Measurements from ENCODE around the gene CNNM4.

CNNM4 gene

DNA sequence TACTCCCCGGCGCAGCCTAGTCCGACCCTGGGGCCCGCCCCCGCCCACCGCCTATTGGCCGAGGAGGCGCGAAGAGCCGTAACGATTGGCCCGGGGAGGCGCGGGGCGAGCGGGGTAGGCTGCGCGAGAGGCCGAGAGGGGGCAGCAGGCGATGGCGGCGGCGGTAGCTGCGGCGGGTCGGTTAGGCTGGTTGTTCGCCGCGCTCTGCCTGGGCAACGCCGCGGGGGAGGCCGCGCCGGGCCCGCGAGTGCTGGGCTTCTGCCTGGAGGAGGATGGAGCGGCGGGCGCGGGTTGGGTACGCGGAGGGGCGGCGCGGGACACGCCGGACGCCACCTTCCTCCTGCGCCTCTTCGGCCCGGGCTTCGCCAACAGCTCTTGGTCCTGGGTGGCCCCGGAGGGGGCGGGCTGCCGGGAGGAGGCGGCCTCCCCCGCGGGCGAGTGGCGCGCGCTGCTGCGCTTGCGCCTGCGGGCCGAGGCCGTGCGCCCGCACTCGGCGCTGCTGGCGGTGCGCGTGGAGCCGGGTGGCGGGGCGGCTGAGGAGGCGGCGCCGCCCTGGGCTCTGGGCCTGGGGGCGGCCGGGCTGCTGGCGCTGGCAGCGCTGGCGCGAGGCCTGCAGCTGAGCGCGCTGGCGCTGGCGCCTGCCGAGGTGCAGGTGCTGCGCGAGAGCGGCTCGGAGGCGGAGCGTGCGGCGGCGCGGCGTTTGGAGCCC is 55.6 kb downstream of the CNNM4 start, which contains the start of gene CNNM3:
TSS of gene CNNM3 (plus strand) at position 142 of the 709 bp plus-strand sequence. CDS start at position 152, 10 bp downstream.
- peak; percentile 92 for DNase-seq

GRCh38 chr2:96816836-96817702 is 56.4 kb downstream of the CNNM4 start:
- no peak for DNase-seq

DNA sequence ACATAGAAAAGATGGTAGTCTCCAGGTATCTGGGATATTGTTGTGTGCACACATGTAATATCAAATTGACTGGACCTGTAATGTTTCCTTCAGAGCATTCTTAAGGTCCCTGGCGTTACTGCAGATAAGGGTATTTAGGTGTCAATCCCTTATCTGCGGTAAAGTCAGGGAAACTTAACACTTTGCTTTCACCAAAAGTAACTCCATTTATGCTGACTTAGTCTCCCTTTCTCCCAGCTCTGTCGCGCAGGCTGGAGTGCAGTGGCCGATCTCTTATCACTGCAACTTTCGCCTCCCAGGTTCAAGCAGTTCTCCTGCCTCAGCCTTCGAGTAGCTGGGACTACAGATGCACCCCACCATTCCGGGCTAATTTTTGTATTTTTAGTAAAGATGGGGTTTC is 57.2 kb downstream of the CNNM4 start:
- DNase-seq: no peak

DNA sequence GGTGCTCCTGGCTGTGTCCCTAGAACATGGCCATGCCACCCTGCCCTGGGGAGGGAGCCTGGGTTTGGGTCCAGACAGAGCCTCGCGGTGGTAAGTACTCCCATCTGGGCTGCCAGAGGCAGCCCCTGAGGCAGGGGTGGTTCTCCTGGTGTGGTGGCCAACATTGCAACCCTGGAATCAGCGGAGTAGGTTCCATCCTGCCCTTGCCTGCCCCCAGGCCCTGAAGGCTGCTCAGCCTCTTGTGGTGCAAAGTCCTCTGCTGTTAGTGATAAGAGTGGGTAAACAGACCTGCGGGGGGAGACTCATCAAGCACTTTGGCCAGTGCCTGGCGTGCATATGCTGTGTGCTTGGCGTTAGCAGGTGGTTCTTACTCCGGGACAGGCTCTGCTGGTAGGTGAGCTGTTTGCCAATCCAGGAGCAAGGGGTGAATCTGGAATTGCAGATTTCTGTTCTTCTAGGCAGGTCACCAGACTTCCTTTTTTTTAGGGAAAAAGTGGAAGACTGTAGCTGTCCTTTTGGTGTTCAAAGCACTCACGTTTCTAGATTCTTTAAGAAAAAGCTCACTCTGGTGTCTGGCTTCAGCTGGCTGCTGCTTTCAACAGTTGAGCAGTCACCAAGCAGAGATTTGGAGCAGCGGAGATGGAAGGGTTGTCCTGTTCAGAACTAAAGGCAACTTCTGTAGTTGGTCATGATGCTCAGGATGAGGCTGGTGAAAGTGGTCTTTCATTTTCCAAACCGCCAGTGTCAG is 58.6 kb downstream of the CNNM4 start:
- DNase-seq: no peak

GRCh38 chr2:96819876-96820511 is 59.3 kb downstream of the CNNM4 start:
- no peak for DNase-seq

DNA sequence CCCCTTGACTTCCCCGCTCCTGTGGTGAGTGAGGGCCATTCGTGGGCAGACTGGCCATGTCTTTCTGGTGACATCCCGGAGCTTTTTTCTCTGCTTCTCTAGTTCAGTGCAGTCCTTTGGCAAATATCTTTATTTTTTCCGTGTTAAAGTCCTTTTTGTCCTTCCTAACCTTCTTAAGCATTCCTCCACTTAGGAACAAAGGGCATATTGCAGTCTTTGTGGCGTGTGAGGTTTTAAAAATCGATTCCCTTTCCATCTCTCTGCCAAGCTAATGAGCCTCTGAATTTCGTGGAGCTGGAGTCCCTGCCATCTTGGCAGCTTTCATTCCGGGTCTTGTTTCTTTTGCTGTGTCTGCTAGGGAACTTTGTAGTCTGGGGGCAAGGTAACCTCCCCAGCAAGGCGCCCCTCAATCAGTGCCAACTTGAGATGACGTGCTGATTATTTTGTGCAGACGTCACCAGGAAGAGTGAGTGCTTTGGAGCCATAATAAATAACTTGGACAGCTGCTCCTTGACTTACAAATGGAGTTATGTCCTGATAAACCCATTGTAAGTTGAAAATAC is 60.5 kb downstream of the CNNM4 start:
- no peak for DNase-seq

- no peak for DNase-seq
Observed at GRCh38 chr2:96822786-96823185, 62.1 kb downstream of the CNNM4 start.

GRCh38 chr2:96823198-96823597 is 62.5 kb downstream of the CNNM4 start:
- DNase-seq: no peak

GRCh38 chr2:96824079-96824870 is 63.6 kb downstream of the CNNM4 start:
- no peak for DNase-seq

- no peak for DNase-seq
Observed at GRCh38 chr2:96825057-96825456, 64.4 kb downstream of the CNNM4 start.

DNA sequence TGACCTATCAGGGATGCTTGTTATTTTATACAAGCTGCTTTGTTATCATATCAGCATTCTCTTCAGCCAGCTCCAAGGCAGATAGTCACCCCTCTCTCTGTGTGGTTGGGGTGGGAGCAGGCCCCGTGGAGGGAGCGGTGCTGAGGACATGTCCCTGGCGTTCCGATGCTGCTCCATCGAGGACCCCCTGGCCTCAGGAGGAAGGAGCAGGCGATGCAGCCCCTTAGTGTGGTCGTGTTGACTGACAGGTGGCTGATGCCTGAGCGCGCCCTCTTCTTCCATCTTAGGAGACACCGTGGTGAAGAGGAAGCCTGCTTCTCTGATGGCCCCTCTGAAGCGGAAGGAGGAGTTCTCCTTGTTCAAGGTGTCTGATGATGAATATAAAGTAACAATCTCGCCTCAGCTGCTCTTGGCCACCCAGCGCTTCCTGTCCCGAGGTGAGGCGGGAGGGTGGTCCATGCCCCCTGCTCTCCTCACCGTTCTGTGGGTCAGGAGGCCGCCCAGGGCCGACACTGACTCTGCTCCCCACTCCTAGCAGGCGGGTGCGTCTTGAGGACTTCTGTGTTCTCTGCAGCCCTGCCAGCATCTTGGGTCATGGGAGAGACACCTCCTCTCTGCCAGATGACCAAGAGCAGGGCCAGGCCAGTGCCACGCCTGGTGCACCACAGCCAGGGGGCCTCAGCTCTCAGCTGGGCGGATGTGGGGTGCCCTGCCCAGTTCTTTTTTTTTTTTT is 66.0 kb downstream of the CNNM4 start:
- DNase-seq: no peak

DNA sequence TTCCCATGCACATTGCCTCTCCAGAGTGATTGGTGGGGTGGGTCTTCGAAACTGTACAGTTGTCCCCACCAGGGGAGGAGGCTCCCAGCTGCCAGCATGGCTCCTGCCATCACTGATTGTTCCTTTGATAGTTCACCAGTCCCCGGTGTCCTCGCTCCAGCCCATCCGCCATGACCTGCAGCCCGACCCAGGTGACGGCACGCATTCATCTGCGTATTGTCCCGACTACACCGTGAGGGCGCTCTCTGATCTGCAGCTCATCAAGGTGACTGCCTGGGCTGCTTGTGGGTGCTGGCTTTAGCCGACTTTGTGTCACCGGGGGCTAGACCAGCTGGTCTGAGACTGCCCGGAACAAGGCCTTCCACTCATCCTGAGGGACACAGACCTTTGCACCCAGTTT is 67.7 kb downstream of the CNNM4 start:
- no peak for DNase-seq

- no peak for DNase-seq
Observed at GRCh38 chr2:96828874-96829273, 68.2 kb downstream of the CNNM4 start.

DNA sequence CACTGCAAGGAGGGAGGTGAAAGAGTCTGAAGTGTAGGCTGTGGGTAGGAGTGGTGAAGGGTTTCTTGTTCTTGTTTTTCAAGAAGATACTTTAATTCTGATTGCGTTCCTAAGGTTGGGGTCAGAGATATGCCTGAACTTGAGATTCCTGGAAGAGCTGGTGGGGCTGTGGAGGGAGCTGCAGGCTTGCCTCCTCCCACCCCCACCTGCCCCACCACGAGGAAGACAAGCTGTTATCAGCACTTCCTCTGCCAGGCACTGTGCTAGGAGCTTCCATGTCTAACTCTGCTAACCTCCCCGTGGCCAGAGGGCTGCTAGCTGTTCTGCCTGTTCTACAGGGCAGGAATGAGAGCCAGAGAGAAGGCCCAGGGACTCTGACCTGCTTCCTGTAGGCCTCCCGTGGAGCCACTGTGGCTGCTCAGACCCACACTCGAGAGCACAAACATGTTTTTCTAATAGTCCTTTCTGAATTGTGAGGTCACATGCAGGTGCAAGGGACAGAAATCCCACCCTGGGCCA is 69.4 kb downstream of the CNNM4 start:
- DNase-seq: no peak

GRCh38 chr2:96831679-96832078 is 71.0 kb downstream of the CNNM4 start:
- DNase-seq: no peak

DNA sequence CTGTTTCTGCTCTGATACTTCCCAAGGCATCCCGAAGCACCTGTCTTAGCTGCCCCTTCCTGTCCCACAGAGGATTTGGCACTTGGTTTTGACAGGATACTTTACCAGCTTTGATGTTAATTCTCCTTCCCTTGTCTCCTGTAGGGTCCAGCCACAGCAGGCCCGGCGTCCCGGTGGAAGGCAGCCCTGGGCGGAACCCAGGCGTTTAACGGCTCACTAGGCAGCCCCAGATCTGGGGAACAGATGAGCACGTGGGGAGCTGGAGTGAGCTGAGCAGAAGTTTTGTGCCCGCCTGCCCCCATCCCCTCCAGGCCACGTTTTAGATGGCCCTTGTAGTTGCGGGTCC is 71.7 kb downstream of the CNNM4 start:
- no peak for DNase-seq

DNA sequence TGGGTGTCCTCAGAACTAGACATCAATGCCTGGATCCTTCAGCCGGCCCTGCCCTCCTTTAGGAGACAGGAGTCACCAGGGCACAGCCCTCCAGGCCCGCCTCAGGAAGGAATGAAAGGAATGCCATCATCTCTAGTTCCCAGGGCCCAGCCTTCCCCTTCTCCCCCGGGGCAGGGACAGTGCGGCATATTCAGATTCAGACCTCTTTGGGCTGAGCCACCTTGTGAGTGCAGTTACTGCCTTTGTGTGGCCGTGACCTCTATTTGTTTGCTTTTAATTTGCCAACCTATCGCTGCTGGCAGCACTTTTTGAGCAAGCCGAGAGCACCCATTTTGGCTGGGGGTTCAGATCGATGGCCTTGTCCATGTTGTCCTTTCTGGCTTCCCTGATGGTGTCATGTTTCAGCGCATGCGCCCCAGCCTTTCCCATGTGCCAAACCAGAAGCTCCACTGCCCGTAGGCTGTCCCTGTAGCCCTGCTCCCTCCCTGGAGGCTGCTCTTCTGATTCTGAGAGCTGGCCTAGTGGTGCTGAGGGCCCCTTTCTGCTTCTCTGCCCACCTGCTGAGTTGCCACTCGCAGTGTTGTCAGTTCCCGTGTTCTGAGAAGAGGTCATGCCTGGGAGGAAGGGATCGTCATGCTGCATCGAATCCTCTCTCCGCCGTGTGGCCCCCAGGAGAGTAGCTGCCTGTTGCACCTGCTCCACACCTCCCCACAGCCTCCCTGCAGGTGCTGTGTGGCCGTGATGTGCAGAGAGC is 72.2 kb downstream of the CNNM4 start:
- peak; percentile 82 for DNase-seq

DNA sequence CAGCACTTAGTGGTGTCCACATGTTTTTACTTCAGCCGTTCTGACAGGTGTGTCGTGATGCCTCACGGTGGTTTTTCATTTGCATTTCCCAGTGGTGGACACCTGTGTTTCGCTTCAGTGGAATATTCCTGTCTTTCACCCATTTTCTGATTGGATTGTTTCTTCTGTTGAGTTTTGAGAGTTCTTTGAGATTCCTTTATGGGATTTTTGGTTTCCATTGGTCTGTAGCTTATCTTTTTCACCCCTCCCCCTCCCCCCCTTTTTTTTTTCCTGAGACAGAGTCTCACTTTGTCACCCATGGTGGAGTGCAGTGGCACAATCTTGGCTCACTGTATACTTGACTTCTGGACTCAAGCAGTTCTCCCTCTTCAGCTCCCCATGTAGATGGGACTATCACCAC is 75.1 kb downstream of the CNNM4 start:
- DNase-seq: no peak

GRCh38 chr2:96837575-96837974 is 76.9 kb downstream of the CNNM4 start:
- no peak for DNase-seq

All from NCI-H774 (cell line).